Fibroblast of skin of back (primary cell): ENCODE data around the gene STXBP5L. TPM values are rescaled to one million over a fixed set of nuclear protein-coding genes. Genes with fewer than 3 reads are reported as not detected.
"Not testable (repeated sequence)": the region's sequence is repeated elsewhere in the genome, so short reads cannot be mapped to it uniquely, and the experiment has no call there.

Experiments used
- DNase-seq: peaks from one replicate; pipeline ENCODE4 v3.0.0-alpha.2; 2013
- polyA plus RNA-seq, 2 experiments: library from polyadenylated mRNA; unstranded; fragments of 120-200 nt; gene quantifications; one replicate each; pipeline ENCODE4 v1.2.1, GENCODE V29; 2013; ENCODE audit not compliant: insufficient read length in 2 of 2

The STXBP5L gene
- polyA plus RNA-seq (2013, experiment 1 of 2; ENCODE audit: insufficient read length): 0.02 TPM
- not detected for polyA plus RNA-seq (2013, experiment 2 of 2; ENCODE audit: insufficient read length)

- peak; percentile 66 for DNase-seq
Observed at GRCh38 chr3:120908030-120908794, at the start of gene STXBP5L. Gene STXBP5L, plus strand, starts transcription at chr3:120908205. Its CDS starts 1,374 bp downstream, at chr3:120909579.

GRCh38 chr3:120858521-120858920 lies 49.5 kb upstream of the STXBP5L start:
- no peak for DNase-seq

- no peak for DNase-seq
Observed at GRCh38 chr3:120864541-120864940, 43.5 kb upstream of the STXBP5L start.

GRCh38 chr3:120875507-120875906 lies 32.5 kb upstream of the STXBP5L start:
- DNase-seq: no peak

- peak; percentile 14 for DNase-seq
Observed at GRCh38 chr3:120875989-120876388, 32.0 kb upstream of the STXBP5L start.

GRCh38 chr3:120879411-120879810 lies 28.6 kb upstream of the STXBP5L start:
- DNase-seq: no peak

- no peak for DNase-seq
Observed at GRCh38 chr3:120892921-120893320, 15.1 kb upstream of the STXBP5L start.

GRCh38 chr3:120894316-120895057 lies 13.5 kb upstream of the STXBP5L start:
- no peak for DNase-seq

- DNase-seq: not testable (repeated sequence)
Observed at GRCh38 chr3:120901716-120902115, 6.3 kb upstream of the STXBP5L start.

- DNase-seq: no peak
Observed at GRCh38 chr3:120903221-120903620, 4.8 kb upstream of the STXBP5L start.

- DNase-seq: no peak
Observed at GRCh38 chr3:120907659-120908029, 361 bp upstream of the STXBP5L start.

GRCh38 chr3:120908795-120909601 lies 993 bp downstream of the STXBP5L start:
- no peak for DNase-seq

- no peak for DNase-seq
Observed at GRCh38 chr3:120909602-120909878, 1.5 kb downstream of the STXBP5L start.

GRCh38 chr3:120926146-120926545 lies 18.1 kb downstream of the STXBP5L start:
- DNase-seq: no peak

GRCh38 chr3:120928991-120929390 lies 21.0 kb downstream of the STXBP5L start:
- no peak for DNase-seq

GRCh38 chr3:120931593-120931992 lies 23.6 kb downstream of the STXBP5L start:
- no peak for DNase-seq

- no peak for DNase-seq
Observed at GRCh38 chr3:120956143-120956542, 48.1 kb downstream of the STXBP5L start.

- DNase-seq: no peak
Observed at GRCh38 chr3:120982608-120983320, 74.8 kb downstream of the STXBP5L start.

GRCh38 chr3:120983321-120983665 lies 75.3 kb downstream of the STXBP5L start:
- DNase-seq: no peak

GRCh38 chr3:120983841-120984240 lies 75.8 kb downstream of the STXBP5L start:
- DNase-seq: no peak

GRCh38 chr3:120985242-120985641 lies 77.2 kb downstream of the STXBP5L start:
- no peak for DNase-seq

- DNase-seq: no peak
Observed at GRCh38 chr3:120988994-120989393, 81.0 kb downstream of the STXBP5L start.

GRCh38 chr3:121018917-121019321 lies 110.9 kb downstream of the STXBP5L start:
- no peak for DNase-seq
